K562 (cell line): ENCODE data around the gene KLF1. TPM values are rescaled to one million over a fixed set of nuclear protein-coding genes. Genes with fewer than 3 reads are reported as not detected.
A peak's percentile ranks its signal among the peaks of the same experiment; 100 is the strongest.

ENCODE experiments used
- CBFA2T3 ChIP-seq: fragments of 450-650 bp; IDR thresholded peaks from 2 replicates; pipeline ENCODE4 v1.6.1; 2017
- FOXA3 ChIP-seq, 2 experiments: fragments of 450-650 bp in 1 of 2; sonication (generic) in 1 of 2; formaldehyde crosslinking; IDR thresholded peaks in 1 of 2; conservative IDR thresholded peaks in 1 of 2; 2 replicates each; pipeline versions ENCODE4 v1.4.0 to v1.8.0; 2020 to 2022; ENCODE audit warnings: mild to moderate bottlenecking in 2 of 2, missing genetic modification reagents in 1 of 2
- HDAC8 ChIP-seq: fragments of 450-650 bp; IDR thresholded peaks from 2 replicates; pipeline ENCODE4 v1.6.1; 2016; ENCODE audit warnings: mild to moderate bottlenecking, missing genetic modification characterization, moderate library complexity, missing compliant biosample characterization
- KDM1A ChIP-seq, 2 experiments: fragments of 450-650 bp; IDR thresholded peaks; 2 replicates each; pipeline ENCODE4 v1.6.1; 2016; ENCODE audit warnings: mild to moderate bottlenecking in 2 of 2
- MAX ChIP-seq: sonication (generic); formaldehyde crosslinking; IDR thresholded peaks from 2 replicates; pipeline ENCODE4 v1.9.0; 2022; ENCODE audit warnings: mild to moderate bottlenecking, missing genetic modification reagents
- NR4A1 ChIP-seq, 2 experiments: fragments of 250-450 bp in 1 of 2; fragments of 450-650 bp in 1 of 2; sonication (Bioruptor Pico) in 1 of 2; IDR thresholded peaks; 2 replicates each; pipeline versions ENCODE4 v1.4.0 to v1.6.1; 2016 to 2020; ENCODE audit warnings: mild to moderate bottlenecking in 2 of 2, missing compliant biosample characterization in 1 of 2, missing genetic modification characterization in 1 of 2, moderate library complexity in 1 of 2
- PBX2 ChIP-seq, 2 experiments: IDR thresholded peaks in 1 of 2; conservative IDR thresholded peaks in 1 of 2; 2 replicates each; pipeline ENCODE4 v1.6.1; 2016; ENCODE audit warnings: low read depth in 2 of 2, mild to moderate bottlenecking in 1 of 2, missing compliant biosample characterization in 1 of 2, missing genetic modification characterization in 1 of 2, moderate library complexity in 1 of 2
- PCBP1 ChIP-seq: fragments of 200-400 bp; formaldehyde crosslinking; IDR thresholded peaks from 2 replicates; pipeline ENCODE4 v1.6.1; 2018; ENCODE audit warnings: mild to moderate bottlenecking, low read depth, low read length; ENCODE audit not compliant: poor library complexity, severe bottlenecking
- POLR2B ChIP-seq: fragments of 450-650 bp; IDR thresholded peaks from 2 replicates; pipeline ENCODE4 v1.6.1; 2018; ENCODE audit warnings: low read depth; ENCODE audit not compliant: partially characterized antibody
- RBM34 ChIP-seq: fragments of 200-400 bp; formaldehyde crosslinking; IDR thresholded peaks from 2 replicates; pipeline ENCODE4 v1.6.1; 2018; ENCODE audit warnings: low read length, borderline replicate concordance; ENCODE audit not compliant: insufficient read depth
- SP2 ChIP-seq: IDR thresholded peaks from 2 replicates; pipeline ENCODE4 v1.6.1; 2011; ENCODE audit warnings: mild to moderate bottlenecking, low read depth, low read length, moderate library complexity; ENCODE audit not compliant: poor library complexity, severe bottlenecking; ENCODE audit errors: extremely low read depth
- STAG1 ChIP-seq: sonication (generic); formaldehyde crosslinking; IDR thresholded peaks from 2 replicates; pipeline ENCODE4 v1.5.0; 2020; ENCODE audit warnings: missing genetic modification reagents, borderline replicate concordance
- STAT5A ChIP-seq: IDR thresholded peaks from 2 replicates; pipeline ENCODE4 v1.6.1; 2012; ENCODE audit warnings: low read length, inconsistent platforms, borderline replicate concordance
- TCFL5 ChIP-seq: fragments of 250-450 bp; sonication (Bioruptor Pico); conservative IDR thresholded peaks from 2 replicates; pipeline ENCODE4 v1.6.1; 2021; ENCODE audit warnings: mild to moderate bottlenecking, moderate library complexity, matching md5 sums
- TEAD4 ChIP-seq, 2 experiments: sonication (generic) in 1 of 2; formaldehyde crosslinking in 1 of 2; IDR thresholded peaks; 2 replicates each; pipeline versions ENCODE4 v1.6.1 to v1.8.0; 2012 to 2022; ENCODE audit warnings: borderline replicate concordance in 1 of 2, inconsistent platforms in 1 of 2, low read length in 1 of 2, mild to moderate bottlenecking in 1 of 2, missing genetic modification reagents in 1 of 2
- U2AF1 ChIP-seq: fragments of 200-400 bp; formaldehyde crosslinking; optimal IDR thresholded peaks from 2 replicates; pipeline ENCODE3; 2017; ENCODE audit warnings: mild to moderate bottlenecking, low read depth, low read length, moderate library complexity
- UBTF ChIP-seq, 2 experiments: IDR thresholded peaks; 2 replicates each; pipeline ENCODE4 v1.6.1; 2012; ENCODE audit warnings: improper control_type of control experiment in 2 of 2, low read depth in 2 of 2, low read length in 2 of 2, borderline replicate concordance in 1 of 2
- ZC3H11A ChIP-seq: IDR thresholded peaks from 2 replicates; pipeline ENCODE4 v1.6.1; 2012; ENCODE audit warnings: low read depth, low read length, improper control_type of control experiment
- ZNF232 ChIP-seq: sonication (generic); formaldehyde crosslinking; IDR thresholded peaks from 2 replicates; pipeline ENCODE4 v1.8.0; 2022; ENCODE audit warnings: mild to moderate bottlenecking, missing genetic modification reagents
- ZNF436 ChIP-seq: fragments of 250-450, 450-650 bp; sonication (Bioruptor Pico); formaldehyde crosslinking; IDR thresholded peaks from 2 replicates; pipeline ENCODE4 v1.7.0; 2020; ENCODE audit warnings: mild to moderate bottlenecking
- ZNF77 ChIP-seq: fragments of 250-450 bp; sonication (Bioruptor Pico); IDR thresholded peaks from 2 replicates; pipeline ENCODE4 v1.5.0; 2020
- polyA plus RNA-seq, 8 experiments: library from polyadenylated mRNA; depleted of rRNA in 4 of 8; stranded (reverse) in 5 of 8; unstranded in 3 of 8; fragments of >200 nt; fragmentation: Nextera tagmentation in 2 of 8; fragmentation: Illumina TruSeq in 1 of 8; extraction: Ambion mirVana in 2 of 8; extraction: Trizol in 1 of 8; gene quantifications; 2 replicates each; pipeline versions ENCODE4 v1.2.1 to v1.2.3, GENCODE V29; 2011 to 2014; ENCODE audit warnings: inconsistent platforms in 1 of 8, missing spikeins in 1 of 8
- total RNA-seq, 7 experiments: library from RNA; depleted of rRNA in 6 of 7; stranded (reverse); fragments of >200 nt in 6 of 7; fragmentation: Illumina TruSeq in 2 of 7; extraction: Trizol in 2 of 7; gene quantifications; 2 replicates each; pipeline versions ENCODE4 v1.2.1 to v1.2.3, GENCODE V29; 2011 to 2021; ENCODE audit warnings: low replicate concordance in 1 of 7

Gene KLF1
- total and polyA plus RNA-seq, 9 of the 15 experiments (the other 6 are each of a cell fraction or from before 2014, with no cell fraction given): 8.4 to 163 (median 47.3) TPM

- 0 out of 2 replicates have a peak, but pooled peaks have one; percentile 34 for TF ChIP-seq HDAC8 (tag)
- TF ChIP-seq U2AF1: peak; percentile 52
- TF ChIP-seq UBTF (IDR thresholded peaks at IDR 0.05; ENCODE audit: borderline replicate concordance in 1 of 2, low read depth in 2 of 2, low read length in 2 of 2): peak; percentile 46 to 81; a peak in 2 of 4 replicates
- no peak for TF ChIP-seq PBX2 (CRISPR knock-in tag; IDR thresholded peaks at IDR 0.05; ENCODE audit: low read depth)
- TF ChIP-seq PBX2 (tag; conservative IDR thresholded peaks at IDR 0.05; ENCODE audit: low read depth): no peak
- no peak for TF ChIP-seq ZNF232
- TF ChIP-seq ZNF436: no peak
- peak; percentile 90 for TF ChIP-seq TEAD4 (IDR thresholded peaks at IDR 0.05; ENCODE audit: low read length)
- TF ChIP-seq TEAD4 (CRISPR knock-in tag; IDR thresholded peaks at IDR 0.05; ENCODE audit: borderline replicate concordance): no peak
- TF ChIP-seq STAG1 (CRISPR knock-in tag): no peak
- TF ChIP-seq KDM1A (IDR thresholded peaks at IDR 0.05): peak in 1 of 2 experiments; percentile 34; a peak in 1 of 4 replicates
- no peak for TF ChIP-seq MAX (CRISPR knock-in tag)
- TF ChIP-seq SP2: no peak
- peak; percentile 78 for TF ChIP-seq STAT5A
- no peak for TF ChIP-seq RBM34
- no peak for TF ChIP-seq POLR2B
- no peak for TF ChIP-seq ZNF77 (CRISPR knock-in tag)
- TF ChIP-seq FOXA3 (CRISPR knock-in tag; conservative IDR thresholded peaks at IDR 0.05 in 1 of 2, IDR thresholded peaks at IDR 0.05 in 1 of 2): no peak
- no peak for TF ChIP-seq TCFL5 (CRISPR knock-in tag)
- TF ChIP-seq NR4A1 (CRISPR knock-in tag; IDR thresholded peaks at IDR 0.05): no peak
- TF ChIP-seq NR4A1 (tag; IDR thresholded peaks at IDR 0.05): no peak
- TF ChIP-seq ZC3H11A: no peak
- no peak for TF ChIP-seq PCBP1
- TF ChIP-seq CBFA2T3: peak; percentile 96
These were observed 1.0 kb downstream of the KLF1 start (continued) for GRCh38 chr19:12885749-12886650.
